Activated T-cell treated with anti-CD3 and anti-CD28 coated beads, Interleukin-2, amount 50 U/mL, for 1 hour (primary cell): ENCODE results near the gene PEX16.
"Not testable (repeated sequence)": the region's sequence is repeated elsewhere in the genome, so short reads cannot be mapped to it uniquely, and the experiment has no call there.

Source experiments
- DNase-seq: peaks from one replicate; pipeline ENCODE4 v3.0.0-alpha.2; 2020

The PEX16 gene

GRCh38 chr11:45918331-45918941 lies 759 bp upstream of the PEX16 start:
- peak; percentile 52 for DNase-seq

GRCh38 chr11:45917286-45917622 lies 423 bp downstream of the PEX16 start:
- DNase-seq, result no peak

DNA sequence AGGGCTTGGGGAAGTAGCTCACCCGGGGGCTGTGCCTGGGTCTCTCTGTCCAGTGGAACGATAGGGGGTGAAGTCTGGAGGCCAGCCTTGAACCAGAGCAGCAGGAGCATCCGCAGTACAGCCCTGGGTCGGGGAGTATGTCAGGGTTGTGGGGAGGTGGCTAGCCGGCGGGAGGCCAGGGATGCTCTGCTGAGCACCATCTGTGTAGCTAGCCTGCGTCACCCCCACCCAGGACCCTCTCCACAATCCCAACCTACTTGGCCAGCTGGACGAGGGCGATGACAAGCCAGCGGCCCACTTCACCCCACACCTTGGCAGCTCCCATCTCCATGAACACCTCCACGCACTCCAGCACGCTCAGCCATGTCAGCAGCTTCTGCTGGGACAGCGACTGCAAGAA lies 2.2 kb downstream of the PEX16 start:
- no peak for DNase-seq

- DNase-seq, result no peak
Measured at GRCh38 chr11:45913942-45914635, 3.6 kb downstream of the PEX16 start.

DNA sequence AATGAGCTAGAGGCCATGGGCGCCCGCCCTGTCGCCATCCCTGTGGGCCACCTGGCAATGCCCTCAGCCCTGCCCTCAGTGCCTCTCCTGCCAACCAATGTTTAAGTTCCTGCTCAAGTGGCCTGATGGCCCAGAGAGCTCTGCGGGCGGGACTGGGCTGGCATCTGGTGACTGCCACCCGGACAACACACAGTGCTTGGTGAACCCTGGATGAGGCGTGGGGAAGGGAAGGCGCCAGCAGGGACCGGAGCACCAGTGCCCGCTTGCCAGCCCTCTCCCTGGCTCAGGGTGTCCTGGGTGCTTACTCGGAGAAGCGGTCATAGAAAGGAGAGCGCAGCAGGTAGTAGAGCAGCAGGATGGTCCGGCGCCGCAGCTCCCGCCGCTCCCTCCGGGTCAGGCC lies 4.2 kb downstream of the PEX16 start:
- DNase-seq, result no peak

- no peak for DNase-seq
Measured at GRCh38 chr11:45910623-45911022, 7.1 kb downstream of the PEX16 start.

GRCh38 chr11:45909594-45910475 lies 7.8 kb downstream of the PEX16 start:
- DNase-seq, result no peak

DNA sequence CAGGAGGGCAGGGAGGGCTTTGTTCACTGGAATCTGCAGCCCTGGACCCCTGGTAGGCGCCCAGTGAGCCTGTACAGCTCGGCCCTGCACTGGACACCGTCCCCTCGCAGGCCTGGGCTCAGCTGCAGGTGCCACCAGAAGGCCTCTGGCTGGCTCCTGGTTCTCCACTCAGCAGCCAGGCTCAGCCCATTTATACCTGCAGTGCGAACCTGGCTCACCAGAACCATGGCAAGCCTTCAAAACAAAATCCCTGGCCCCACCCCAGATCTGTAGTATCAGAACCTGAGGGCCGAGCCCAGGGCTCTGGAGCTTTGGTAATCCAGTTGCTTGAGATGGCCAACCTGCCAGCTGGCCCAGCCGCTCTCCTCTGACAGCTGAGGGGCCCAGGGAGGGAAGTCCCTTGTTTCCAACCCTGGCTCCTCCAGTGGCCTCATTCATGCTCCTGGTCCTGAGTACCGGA lies 9.7 kb downstream of the PEX16 start:
- DNase-seq, result no peak

- no peak for DNase-seq
Measured at GRCh38 chr11:45906965-45907611, 10.6 kb downstream of the PEX16 start, which contains the start of gene FREY1. Gene FREY1 (minus strand): TSS chr11:45907271. CDS start chr11:45907245, 26 bp downstream.

DNA sequence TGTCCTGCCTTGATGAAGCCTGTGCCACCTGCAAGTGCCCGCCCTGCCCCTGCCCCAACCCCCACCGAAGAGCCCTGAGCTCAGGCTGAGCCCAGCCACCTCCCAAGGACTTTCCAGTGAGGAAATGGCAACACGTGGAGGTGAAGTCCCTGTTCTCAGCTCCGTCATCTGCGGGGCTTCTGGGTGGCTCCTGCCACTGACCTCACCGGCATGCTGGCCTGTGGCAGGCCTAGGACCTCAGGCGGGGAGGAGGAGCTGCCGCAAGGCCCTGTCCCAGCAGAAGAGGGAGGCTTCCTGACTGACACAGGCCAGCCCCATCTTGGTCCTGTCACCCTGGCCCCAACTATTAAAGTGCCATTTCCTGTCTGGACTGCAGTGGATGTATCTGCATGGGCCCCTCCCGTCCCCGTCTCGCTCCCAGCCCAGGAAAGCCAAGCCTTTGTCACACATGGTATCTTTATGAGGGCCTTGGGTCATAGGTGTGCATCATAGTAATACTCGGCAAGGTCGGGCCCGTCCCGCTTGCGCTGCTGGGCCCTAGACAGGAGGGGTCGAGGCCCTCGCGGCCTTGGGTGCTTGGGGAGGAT lies 11.5 kb downstream of the PEX16 start:
- no peak for DNase-seq

DNA sequence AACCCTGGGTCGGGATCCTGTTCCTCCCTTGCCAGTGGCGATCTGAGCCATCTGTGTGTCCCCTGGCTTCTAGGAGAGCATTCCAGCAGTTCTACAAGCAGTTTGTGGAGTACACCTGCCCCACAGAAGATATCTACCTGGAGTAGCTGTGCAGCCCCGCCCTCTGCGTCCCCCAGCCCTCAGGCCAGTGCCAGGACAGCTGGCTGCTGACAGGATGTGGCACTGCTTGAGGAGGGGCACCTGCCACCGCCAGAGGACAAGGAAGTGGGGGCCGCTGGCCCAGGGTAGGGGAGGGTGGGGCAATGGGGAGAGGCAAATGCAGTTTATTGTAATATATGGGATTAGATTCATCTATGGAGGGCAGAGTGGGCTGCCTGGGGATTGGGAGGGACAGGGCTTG lies 12.1 kb downstream of the PEX16 start:
- not testable (repeated sequence) for DNase-seq

- DNase-seq, result no peak
Measured at GRCh38 chr11:45905095-45905494, 12.6 kb downstream of the PEX16 start.

- DNase-seq, result no peak
Measured at GRCh38 chr11:45904309-45904915, 13.3 kb downstream of the PEX16 start.

- DNase-seq, result no peak
Measured at GRCh38 chr11:45902452-45903380, 15.0 kb downstream of the PEX16 start.

- no peak for DNase-seq
Measured at GRCh38 chr11:45901626-45902025, 16.1 kb downstream of the PEX16 start.

DNA sequence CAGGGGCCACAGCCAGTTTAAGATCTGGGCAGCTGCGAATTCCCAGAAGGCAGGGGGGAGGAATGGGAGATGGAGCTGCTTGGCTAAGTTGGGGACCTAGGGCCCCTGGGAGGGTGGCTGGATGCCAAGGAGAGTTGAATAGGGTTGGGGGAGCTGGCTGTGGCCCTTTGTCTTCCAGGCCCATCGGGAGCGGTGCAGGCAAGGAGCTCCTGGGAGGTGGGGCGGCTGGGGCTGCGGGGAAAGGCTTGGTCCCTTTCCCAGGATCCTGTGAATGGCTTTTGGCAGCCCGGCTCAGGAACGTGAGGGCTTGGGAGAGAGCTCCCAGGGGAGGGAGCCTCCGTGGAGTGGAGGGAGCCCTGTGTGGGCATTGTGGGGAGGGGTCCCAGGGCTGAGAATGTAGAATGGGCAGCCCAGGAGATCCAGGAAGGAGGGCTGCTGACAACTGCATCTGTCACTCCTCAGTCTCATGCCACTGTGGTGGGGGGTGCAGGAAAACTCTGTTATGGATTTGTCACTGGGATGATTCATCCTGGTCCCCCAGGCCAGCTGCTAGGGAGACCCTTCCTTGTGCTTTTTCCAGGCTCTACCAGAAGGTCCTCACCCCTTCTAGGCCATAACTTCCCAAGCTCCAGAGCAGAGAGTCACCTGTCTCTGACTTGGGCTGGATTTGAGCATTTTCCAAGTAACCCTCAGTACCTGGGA lies 16.6 kb downstream of the PEX16 start:
- no peak for DNase-seq

DNA sequence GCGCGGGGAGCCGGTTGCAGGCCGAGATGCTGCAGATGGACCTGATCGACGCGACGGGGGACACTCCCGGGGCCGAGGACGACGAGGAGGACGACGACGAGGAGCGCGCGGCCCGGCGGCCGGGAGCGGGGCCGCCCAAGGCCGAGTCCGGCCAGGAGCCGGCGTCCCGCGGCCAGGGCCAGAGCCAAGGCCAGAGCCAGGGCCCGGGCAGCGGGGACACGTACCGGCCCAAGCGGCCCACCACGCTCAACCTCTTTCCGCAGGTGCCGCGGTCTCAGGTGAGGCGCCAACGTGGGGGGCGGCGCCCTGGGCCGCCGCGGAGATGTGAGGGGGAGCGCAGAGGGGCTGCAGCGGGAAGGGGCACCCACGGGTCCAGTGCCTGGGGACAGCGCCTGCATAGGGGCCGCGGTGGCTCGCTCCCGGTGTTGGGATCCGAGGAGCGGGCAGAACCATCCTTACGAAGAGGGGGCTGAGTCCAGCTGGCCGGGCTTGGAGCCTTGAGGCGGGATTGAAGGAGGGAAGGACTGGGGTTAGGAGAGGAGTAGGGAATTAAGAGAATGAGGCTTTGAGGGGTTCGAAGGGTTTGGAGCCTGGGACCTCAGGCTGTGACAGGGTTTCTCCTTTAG lies 17.4 kb downstream of the PEX16 start:
- not testable (repeated sequence) for DNase-seq

- DNase-seq, result peak; percentile 74
Measured at GRCh38 chr11:45899448-45900174, 18.1 kb downstream of the PEX16 start.

DNA sequence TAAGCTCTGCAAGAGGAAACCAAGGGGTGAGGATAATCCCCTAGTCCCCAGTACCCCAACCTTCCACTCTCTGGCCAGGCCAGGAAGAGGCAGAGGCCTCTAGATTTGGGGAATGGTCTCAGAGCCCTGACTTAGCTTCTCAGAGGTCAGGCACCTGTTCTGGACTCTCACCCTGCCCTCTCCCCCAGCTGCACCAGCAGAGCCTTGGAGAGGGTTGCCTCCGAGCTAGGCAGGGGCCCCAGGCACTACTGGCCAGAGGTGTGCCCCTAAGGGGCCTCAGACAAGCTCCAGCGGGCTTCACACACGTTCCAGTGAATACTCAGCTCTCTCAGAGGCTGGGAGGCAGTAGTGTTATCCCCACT lies 18.6 kb downstream of the PEX16 start:
- no peak for DNase-seq
